H1 (cell line): ENCODE results near the gene ANXA6. TPM values are rescaled to one million over a fixed set of nuclear protein-coding genes. Genes with fewer than 3 reads are reported as not detected.

ENCODE experiments used
- BRCA1 ChIP-seq: IDR thresholded peaks from 2 replicates; pipeline ENCODE4 v1.6.1; 2012; ENCODE audit warnings: low read depth, low read length, improper control_type of control experiment
- CEBPB ChIP-seq: IDR thresholded peaks from 2 replicates; pipeline ENCODE4 v1.6.1; 2012; ENCODE audit warnings: low read depth, low read length
- FOSL1 ChIP-seq: IDR thresholded peaks from 2 replicates; pipeline ENCODE4 v1.6.1; 2011; ENCODE audit warnings: mild to moderate bottlenecking, low read depth, low read length, moderate library complexity; ENCODE audit not compliant: insufficient read depth
- GTF2F1 ChIP-seq: IDR thresholded peaks from 2 replicates; pipeline ENCODE4 v1.6.1; 2012; ENCODE audit warnings: low read depth, low read length, improper control_type of control experiment, borderline replicate concordance
- HDAC6 ChIP-seq: IDR thresholded peaks from one replicate; pipeline ENCODE4 v1.7.1; 2012; ENCODE audit warnings: low read depth, mild to moderate bottlenecking, inconsistent platforms, low read length, moderate library complexity
- KDM1A ChIP-seq: fragments of 200-600, 300-600 bp; sonication (generic); IDR thresholded peaks from 2 replicates; pipeline ENCODE4 v1.7.1; 2016; ENCODE audit warnings: mild to moderate bottlenecking, low read length, borderline replicate concordance
- KDM4A ChIP-seq: IDR thresholded peaks from one replicate; pipeline ENCODE4 v1.7.1; 2012; ENCODE audit warnings: low read depth, mild to moderate bottlenecking, moderate library complexity, low read length, inconsistent platforms; ENCODE audit not compliant: severe bottlenecking
- PHF8 ChIP-seq: fragments of 200-600 bp; sonication (generic); conservative IDR thresholded peaks from 2 replicates; pipeline ENCODE4 v1.7.1; 2012; ENCODE audit warnings: low read depth, mild to moderate bottlenecking, inconsistent platforms, low read length, moderate library complexity
- SIN3A ChIP-seq, 2 experiments: IDR thresholded peaks in 1 of 2; conservative IDR thresholded peaks in 1 of 2; 2 replicates each; pipeline ENCODE4 v1.6.1; 2011 to 2012; ENCODE audit warnings: low read length in 2 of 2, improper control_type of control experiment in 1 of 2, low read depth in 1 of 2, mild to moderate bottlenecking in 1 of 2
- SRF ChIP-seq: IDR thresholded peaks from 2 replicates; pipeline ENCODE4 v1.6.1; 2011; ENCODE audit warnings: mild to moderate bottlenecking, low read depth, low read length, moderate library complexity
- SUZ12 ChIP-seq: fragments of 200-600 bp; sonication (generic); IDR thresholded peaks from 2 replicates; pipeline ENCODE4 v1.6.1; 2012; ENCODE audit warnings: mild to moderate bottlenecking, inconsistent platforms, low read length, moderate library complexity, mixed read lengths
- polyA plus RNA-seq, 7 experiments: library from polyadenylated mRNA; depleted of rRNA in 3 of 7; stranded (reverse) in 5 of 7; unstranded in 2 of 7; fragments of >200 nt in 5 of 7; fragments of 200-250 nt in 2 of 7; gene quantifications; 1 replicate in 5 of 7; 2 replicates in 1 of 7; 4 replicates in 1 of 7; pipeline versions ENCODE4 v1.2.1 to v1.2.3, GENCODE V29; 2011 to 2013; ENCODE audit warnings: missing spikeins in 2 of 7, mixed read lengths in 2 of 7
- total RNA-seq: library from RNA; stranded (reverse); fragmentation: NEBNext Ultra II Directional; extraction: Animal tissue kit (Norgen Biotek cat#: 25700); gene quantifications from 2 replicates; pipeline ENCODE4 v1.2.1, GENCODE V29; 2021
- TF ChIP-seq, protein P1 (sequence below): fragments of 300-600 bp; sonication (generic); IDR thresholded peaks from 2 replicates; pipeline ENCODE4 v1.7.1; 2012; ENCODE audit warnings: low read length, moderate library complexity, mild to moderate bottlenecking, inconsistent platforms; ENCODE audit not compliant: insufficient replicate concordance

Gene ANXA6
- total and polyA plus RNA-seq, 2 of the 8 experiments (the other 6 are each of a cell fraction or from before 2014, with no cell fraction given) = 61.3 to 78.6 TPM

DNA sequence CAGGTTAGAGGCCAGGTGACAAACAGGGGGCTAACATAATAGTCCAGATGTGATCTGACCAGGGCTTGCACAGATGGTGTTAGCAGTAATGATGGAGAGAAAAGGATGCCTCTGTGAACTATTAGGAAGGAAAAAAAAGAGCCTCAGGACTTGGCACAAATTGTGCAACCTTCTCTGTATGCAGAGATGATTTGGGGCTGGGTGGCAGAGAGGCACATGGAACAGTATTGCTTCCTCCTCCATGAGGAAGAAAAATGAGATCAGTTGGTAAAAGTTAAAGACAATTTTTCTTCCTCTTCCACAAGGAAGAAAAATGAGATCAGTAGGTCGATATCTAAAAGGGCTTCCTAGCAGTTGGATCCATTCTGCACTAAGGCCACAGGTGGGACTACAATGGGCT is 13.9 kb upstream of the ANXA6 start (continued):
- TF ChIP-seq, protein P1, sequence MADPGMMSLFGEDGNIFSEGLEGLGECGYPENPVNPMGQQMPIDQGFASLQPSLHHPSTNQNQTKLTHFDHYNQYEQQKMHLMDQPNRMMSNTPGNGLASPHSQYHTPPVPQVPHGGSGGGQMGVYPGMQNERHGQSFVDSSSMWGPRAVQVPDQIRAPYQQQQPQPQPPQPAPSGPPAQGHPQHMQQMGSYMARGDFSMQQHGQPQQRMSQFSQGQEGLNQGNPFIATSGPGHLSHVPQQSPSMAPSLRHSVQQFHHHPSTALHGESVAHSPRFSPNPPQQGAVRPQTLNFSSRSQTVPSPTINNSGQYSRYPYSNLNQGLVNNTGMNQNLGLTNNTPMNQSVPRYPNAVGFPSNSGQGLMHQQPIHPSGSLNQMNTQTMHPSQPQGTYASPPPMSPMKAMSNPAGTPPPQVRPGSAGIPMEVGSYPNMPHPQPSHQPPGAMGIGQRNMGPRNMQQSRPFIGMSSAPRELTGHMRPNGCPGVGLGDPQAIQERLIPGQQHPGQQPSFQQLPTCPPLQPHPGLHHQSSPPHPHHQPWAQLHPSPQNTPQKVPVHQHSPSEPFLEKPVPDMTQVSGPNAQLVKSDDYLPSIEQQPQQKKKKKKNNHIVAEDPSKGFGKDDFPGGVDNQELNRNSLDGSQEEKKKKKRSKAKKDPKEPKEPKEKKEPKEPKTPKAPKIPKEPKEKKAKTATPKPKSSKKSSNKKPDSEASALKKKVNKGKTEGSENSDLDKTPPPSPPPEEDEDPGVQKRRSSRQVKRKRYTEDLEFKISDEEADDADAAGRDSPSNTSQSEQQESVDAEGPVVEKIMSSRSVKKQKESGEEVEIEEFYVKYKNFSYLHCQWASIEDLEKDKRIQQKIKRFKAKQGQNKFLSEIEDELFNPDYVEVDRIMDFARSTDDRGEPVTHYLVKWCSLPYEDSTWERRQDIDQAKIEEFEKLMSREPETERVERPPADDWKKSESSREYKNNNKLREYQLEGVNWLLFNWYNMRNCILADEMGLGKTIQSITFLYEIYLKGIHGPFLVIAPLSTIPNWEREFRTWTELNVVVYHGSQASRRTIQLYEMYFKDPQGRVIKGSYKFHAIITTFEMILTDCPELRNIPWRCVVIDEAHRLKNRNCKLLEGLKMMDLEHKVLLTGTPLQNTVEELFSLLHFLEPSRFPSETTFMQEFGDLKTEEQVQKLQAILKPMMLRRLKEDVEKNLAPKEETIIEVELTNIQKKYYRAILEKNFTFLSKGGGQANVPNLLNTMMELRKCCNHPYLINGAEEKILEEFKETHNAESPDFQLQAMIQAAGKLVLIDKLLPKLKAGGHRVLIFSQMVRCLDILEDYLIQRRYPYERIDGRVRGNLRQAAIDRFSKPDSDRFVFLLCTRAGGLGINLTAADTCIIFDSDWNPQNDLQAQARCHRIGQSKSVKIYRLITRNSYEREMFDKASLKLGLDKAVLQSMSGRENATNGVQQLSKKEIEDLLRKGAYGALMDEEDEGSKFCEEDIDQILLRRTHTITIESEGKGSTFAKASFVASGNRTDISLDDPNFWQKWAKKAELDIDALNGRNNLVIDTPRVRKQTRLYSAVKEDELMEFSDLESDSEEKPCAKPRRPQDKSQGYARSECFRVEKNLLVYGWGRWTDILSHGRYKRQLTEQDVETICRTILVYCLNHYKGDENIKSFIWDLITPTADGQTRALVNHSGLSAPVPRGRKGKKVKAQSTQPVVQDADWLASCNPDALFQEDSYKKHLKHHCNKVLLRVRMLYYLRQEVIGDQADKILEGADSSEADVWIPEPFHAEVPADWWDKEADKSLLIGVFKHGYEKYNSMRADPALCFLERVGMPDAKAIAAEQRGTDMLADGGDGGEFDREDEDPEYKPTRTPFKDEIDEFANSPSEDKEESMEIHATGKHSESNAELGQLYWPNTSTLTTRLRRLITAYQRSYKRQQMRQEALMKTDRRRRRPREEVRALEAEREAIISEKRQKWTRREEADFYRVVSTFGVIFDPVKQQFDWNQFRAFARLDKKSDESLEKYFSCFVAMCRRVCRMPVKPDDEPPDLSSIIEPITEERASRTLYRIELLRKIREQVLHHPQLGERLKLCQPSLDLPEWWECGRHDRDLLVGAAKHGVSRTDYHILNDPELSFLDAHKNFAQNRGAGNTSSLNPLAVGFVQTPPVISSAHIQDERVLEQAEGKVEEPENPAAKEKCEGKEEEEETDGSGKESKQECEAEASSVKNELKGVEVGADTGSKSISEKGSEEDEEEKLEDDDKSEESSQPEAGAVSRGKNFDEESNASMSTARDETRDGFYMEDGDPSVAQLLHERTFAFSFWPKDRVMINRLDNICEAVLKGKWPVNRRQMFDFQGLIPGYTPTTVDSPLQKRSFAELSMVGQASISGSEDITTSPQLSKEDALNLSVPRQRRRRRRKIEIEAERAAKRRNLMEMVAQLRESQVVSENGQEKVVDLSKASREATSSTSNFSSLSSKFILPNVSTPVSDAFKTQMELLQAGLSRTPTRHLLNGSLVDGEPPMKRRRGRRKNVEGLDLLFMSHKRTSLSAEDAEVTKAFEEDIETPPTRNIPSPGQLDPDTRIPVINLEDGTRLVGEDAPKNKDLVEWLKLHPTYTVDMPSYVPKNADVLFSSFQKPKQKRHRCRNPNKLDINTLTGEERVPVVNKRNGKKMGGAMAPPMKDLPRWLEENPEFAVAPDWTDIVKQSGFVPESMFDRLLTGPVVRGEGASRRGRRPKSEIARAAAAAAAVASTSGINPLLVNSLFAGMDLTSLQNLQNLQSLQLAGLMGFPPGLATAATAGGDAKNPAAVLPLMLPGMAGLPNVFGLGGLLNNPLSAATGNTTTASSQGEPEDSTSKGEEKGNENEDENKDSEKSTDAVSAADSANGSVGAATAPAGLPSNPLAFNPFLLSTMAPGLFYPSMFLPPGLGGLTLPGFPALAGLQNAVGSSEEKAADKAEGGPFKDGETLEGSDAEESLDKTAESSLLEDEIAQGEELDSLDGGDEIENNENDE = no peak
- TF ChIP-seq KDM4A = no peak
- no peak for TF ChIP-seq SIN3A (conservative IDR thresholded peaks at IDR 0.05 in 1 of 2, IDR thresholded peaks at IDR 0.05 in 1 of 2; ENCODE audit: low read depth in 1 of 2, low read length in 2 of 2)
- no peak for TF ChIP-seq SUZ12
- no peak for TF ChIP-seq KDM1A
- no peak for TF ChIP-seq PHF8
- TF ChIP-seq FOSL1 = no peak
- no peak for TF ChIP-seq HDAC6
- TF ChIP-seq GTF2F1 = no peak
- no peak for TF ChIP-seq SRF
- no peak for TF ChIP-seq BRCA1
- no peak for TF ChIP-seq CEBPB
